SK-N-SH (cell line): ENCODE data around the gene FOXP1. TPM values are rescaled to one million over a fixed set of nuclear protein-coding genes. Genes with fewer than 3 reads are reported as not detected.

Source experiments
- CTCF ChIA-PET: fragments of 300-600, 350-600 bp; formaldehyde crosslinking; extraction: SDS; loops from one replicate; lab custom pipeline; 2021; lab: Yijun Ruan, JAX
- POLR2A ChIA-PET: fragments of 350-600 bp; sonication (Branson Sonifier 250); formaldehyde crosslinking; extraction: SDS; loops from one replicate; lab custom pipeline; 2020; ENCODE audit warnings: antibody characterized with exemption, inconsistent platforms; lab: Yijun Ruan, JAX
- DNase-seq: peaks from one replicate; pipeline ENCODE4 v3.0.0; 2012
- H2AFZ ChIP-seq: fragments of 200-600 bp; sonication (generic); 2 replicates; pipeline ENCODE4 v1.8.1; 2016; ENCODE audit warnings: antibody characterized with exemption, mild to moderate bottlenecking, low read depth
- H3F3A ChIP-seq: fragments of 200-600 bp; sonication (generic); replicated peaks from 2 replicates; pipeline ENCODE3; 2016; ENCODE audit warnings: antibody characterized with exemption, mild to moderate bottlenecking; ENCODE audit not compliant: insufficient read depth
- H3K27ac ChIP-seq, 2 experiments: fragments of 200-500 bp in 1 of 2; fragments of 200-600 bp in 1 of 2; sonication (Bioruptor generic) in 1 of 2; sonication (generic), shearing (Covaris generic) in 1 of 2; 2 replicates each; pipeline versions ENCODE4 v1.5.1 to v1.6.1; 2014 to 2016; ENCODE audit warnings: low read depth in 2 of 2, inconsistent platforms in 1 of 2, low read length in 1 of 2, mild to moderate bottlenecking in 1 of 2, mixed read lengths in 1 of 2
- H3K27me3 ChIP-seq: fragments of 200-600 bp; sonication (generic), shearing (Covaris generic); 2 replicates; pipeline ENCODE4 v1.6.1; 2016; ENCODE audit warnings: mixed run types; ENCODE audit not compliant: insufficient read depth
- H3K36me3 ChIP-seq, 2 experiments: fragments of 200-500 bp in 1 of 2; fragments of 200-600 bp in 1 of 2; sonication (Bioruptor generic) in 1 of 2; sonication (generic) in 1 of 2; replicated peaks in 1 of 2; 2 replicates each; pipeline versions ENCODE3 to v1.5.1; 2014 to 2016; ENCODE audit warnings: low read length in 1 of 2, mild to moderate bottlenecking in 1 of 2; ENCODE audit not compliant: insufficient read depth in 2 of 2, control insufficient read depth in 1 of 2
- H3K4me1 ChIP-seq, 2 experiments: fragments of 200-500 bp in 1 of 2; fragments of 200-600 bp in 1 of 2; sonication (Bioruptor generic) in 1 of 2; sonication (generic), shearing (Covaris generic) in 1 of 2; 2 replicates each; pipeline versions ENCODE4 v1.5.1 to v1.6.1; 2014 to 2016; ENCODE audit warnings: low read depth in 1 of 2, low read length in 1 of 2, mixed run types in 1 of 2; ENCODE audit not compliant: insufficient read depth in 2 of 2, control insufficient read depth in 1 of 2
- H3K4me2 ChIP-seq: fragments of 200-600 bp; sonication (generic), shearing (Covaris generic); 2 replicates; pipeline ENCODE4 v1.6.1; 2017; ENCODE audit warnings: mixed run types
- H3K4me3 ChIP-seq, 2 experiments: fragments of 200-500 bp in 1 of 2; fragments of 200-600 bp in 1 of 2; sonication (Bioruptor generic) in 1 of 2; sonication (generic), shearing (Covaris generic) in 1 of 2; 2 replicates each; pipeline versions ENCODE4 v1.5.1 to v1.8.1; 2014 to 2016; ENCODE audit warnings: low read depth in 2 of 2, inconsistent platforms in 1 of 2, low read length in 1 of 2, mild to moderate bottlenecking in 1 of 2, mixed read lengths in 1 of 2, moderate library complexity in 1 of 2
- H3K79me2 ChIP-seq: fragments of 200-600 bp; sonication (generic); 2 replicates; pipeline ENCODE4 v1.8.1; 2017; ENCODE audit warnings: mild to moderate bottlenecking; ENCODE audit not compliant: insufficient read depth
- H3K9ac ChIP-seq: fragments of 200-600 bp; sonication (generic); 2 replicates; pipeline ENCODE4 v1.6.1; 2017; ENCODE audit warnings: mixed run types
- H3K9me2 ChIP-seq: fragments of 200-600 bp; sonication (generic); 2 replicates; pipeline ENCODE4 v1.6.1; 2017; ENCODE audit warnings: mixed run types
- H3K9me3 ChIP-seq: fragments of 200-600 bp; sonication (generic); 2 replicates; pipeline ENCODE4 v1.6.1; 2017; ENCODE audit warnings: mixed run types, mild to moderate bottlenecking, moderate library complexity
- H4K20me1 ChIP-seq: fragments of 200-600 bp; sonication (generic); 2 replicates; pipeline ENCODE4 v1.6.1; 2017; ENCODE audit warnings: mild to moderate bottlenecking, mixed run types; ENCODE audit not compliant: insufficient read depth
- FOSL2 ChIP-seq: IDR thresholded peaks from 2 replicates; pipeline ENCODE4 v1.4.0; 2012; ENCODE audit warnings: low read depth, mild to moderate bottlenecking, moderate library complexity, borderline replicate concordance
- FOXJ3 ChIP-seq: sonication (generic); formaldehyde crosslinking; IDR thresholded peaks from 2 replicates; pipeline ENCODE4 v1.5.1; 2020; ENCODE audit warnings: mild to moderate bottlenecking, missing genetic modification reagents
- JUND ChIP-seq: IDR thresholded peaks from 2 replicates; pipeline ENCODE4 v1.4.0; 2012
- NRF1 ChIP-seq: IDR thresholded peaks from 2 replicates; pipeline ENCODE4 v1.6.1; 2012; ENCODE audit warnings: low read depth, mild to moderate bottlenecking, low read length
- PBX3 ChIP-seq: IDR thresholded peaks from 2 replicates; pipeline ENCODE4; 2012
- RAD21 ChIP-seq: IDR thresholded peaks from 2 replicates; pipeline ENCODE4 v1.6.1; 2012; ENCODE audit warnings: mild to moderate bottlenecking, low read length
- RXRA ChIP-seq: IDR thresholded peaks from 2 replicates; pipeline ENCODE4 v1.4.0; 2012; ENCODE audit warnings: low read depth, mild to moderate bottlenecking, borderline replicate concordance
- SMC3 ChIP-seq: IDR thresholded peaks from 2 replicates; pipeline ENCODE4 v1.6.1; 2012; ENCODE audit warnings: low read depth, low read length, improper control_type of control experiment
- USF2 ChIP-seq: fragments of 150-350 bp; IDR thresholded peaks from 2 replicates; pipeline ENCODE4 v1.6.1; 2017; ENCODE audit warnings: antibody characterized with exemption, low read length, low read depth, borderline replicate concordance
- WGBS: methylation state at CpG from one replicate; pipeline ENCODE4 v1.1.6; 2017; ENCODE audit warnings: low lambda C conversion rate; 5-methylcytosine and 5-hydroxymethylcytosine counted together
- polyA plus RNA-seq, 3 experiments: library from polyadenylated mRNA; depleted of rRNA; stranded (reverse); fragments of >200 nt; gene quantifications; 2 replicates each; pipeline ENCODE4 v1.2.3, GENCODE V29; 2012

Gene FOXP1
- polyA plus RNA-seq, 1 of the 3 experiments (the other 2 are of a cell fraction): 8.8 TPM

GRCh38 chr3:71430941-71431552 lies 152.5 kb downstream of the FOXP1 start:
- 76% methylated on average over 7 of the region's 7 CpGs for WGBS
- POLR2A ChIA-PET: no interaction called here
- CTCF ChIA-PET: no interaction called here
- Histone ChIP-seq H3K9me3 (no peaks in the 10 kb centered on the region), H3K4me2 (no peak overlapping the region), H4K20me1 (no peaks in the 10 kb centered on the region; the same call in 1 of the 2 replicates), H3K9ac (no peak overlapping the region), H3K27ac (no peak overlapping the region), H3K27me3 (no peaks in the 10 kb centered on the region), H3K4me3 (no peak overlapping the region), H3F3A (peaks cover 17% of the 10 kb centered on the region), H3K79me2 (peaks cover 86% of the 10 kb centered on the region), H3K9me2 (no peaks in the 10 kb centered on the region), H3K4me1 (peaks cover 0 to 14% of the 10 kb centered on the region in 2 experiments; a peak in 2 of 4 replicates), H3K36me3 (no peaks in the 10 kb centered on the region), H2AFZ (no peak overlapping the region)
- no peak for DNase-seq
- TF ChIP-seq RXRA (no peak), PBX3 (peak; percentile 64), USF2 (no peak), JUND (peak; percentile 46; the same call in 1 of the 2 replicates), RAD21 (no peak), FOSL2 (peak; percentile 61), SMC3 (no peak), NRF1 (no peak)

GRCh38 chr3:71429597-71429988 lies 153.9 kb downstream of the FOXP1 start:
- no peaks in the 10 kb centered on the region for H3K27me3 ChIP-seq
- H3K4me2 ChIP-seq: no peak overlapping the region
- H3K4me3 ChIP-seq: no peak overlapping the region
- H4K20me1 ChIP-seq: no peaks in the 10 kb centered on the region; the same call in 1 of the 2 replicates
- no peaks in the 10 kb centered on the region for H3K9me2 ChIP-seq
- H3K4me1 ChIP-seq: peaks cover 0 to 14% of the 10 kb centered on the region in 2 experiments; a peak in 2 of 4 replicates
- no peak overlapping the region for H3K9ac ChIP-seq
- ChIA-PET CTCF (no interaction called here), POLR2A (no interaction called here)
- H3F3A ChIP-seq: peaks cover 20% of the 10 kb centered on the region
- TF ChIP-seq FOXJ3 (CRISPR knock-in tag): no peak
- 97% methylated on average over 5 of the region's 5 CpGs for WGBS
- H3K36me3 ChIP-seq: no peaks in the 10 kb centered on the region
- DNase-seq: no peak
- no peak overlapping the region for H2AFZ ChIP-seq
- no peak overlapping the region for H3K27ac ChIP-seq
- peaks cover 94% of the 10 kb centered on the region for H3K79me2 ChIP-seq
- no peaks in the 10 kb centered on the region for H3K9me3 ChIP-seq
